Hematopoietic multipotent progenitor cell treated with erythropoietin and hydrocortisone succinate and interleukin-3 and kit ligand, for 15 days (in vitro differentiated cells): ENCODE measurements around the gene OLFML3.
"Not testable (repeated sequence)": the region's sequence is repeated elsewhere in the genome, so short reads cannot be mapped to it uniquely, and the experiment has no call there.

ENCODE experiments used
- DNase-seq: peaks from one replicate; pipeline ENCODE4 v3.0.0-alpha.2; 2015; ENCODE audit warnings: low spot score

Gene OLFML3

DNA sequence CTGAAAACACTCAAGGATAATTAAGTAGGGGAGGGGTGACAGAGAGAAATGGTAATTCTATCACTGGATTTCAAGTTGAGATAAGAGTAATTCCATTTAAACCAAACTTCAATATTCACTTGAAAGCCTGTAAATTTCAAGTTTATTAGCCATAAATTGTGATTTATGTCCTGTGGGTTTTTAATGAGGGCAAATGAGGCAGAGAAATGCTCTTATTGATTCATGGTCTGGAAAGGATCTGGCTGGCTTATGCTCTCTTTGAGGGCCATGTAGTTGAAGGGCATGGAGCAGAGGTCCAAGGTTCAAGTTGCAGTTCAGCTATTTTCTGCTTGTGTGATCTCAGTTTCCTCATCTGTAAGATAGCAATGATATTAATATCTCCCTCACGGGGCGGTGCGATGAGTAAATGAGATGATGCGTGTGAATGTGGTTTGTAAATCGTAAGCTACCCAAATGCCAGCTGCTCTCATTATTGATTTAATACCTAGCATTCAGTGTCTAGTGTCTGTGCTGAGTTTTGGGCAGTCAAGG lies 12.3 kb downstream of the OLFML3 start:
- DNase-seq, result no peak

- DNase-seq, result no peak
Measured at GRCh38 chr1:113993072-113993471, 13.8 kb downstream of the OLFML3 start.

DNA sequence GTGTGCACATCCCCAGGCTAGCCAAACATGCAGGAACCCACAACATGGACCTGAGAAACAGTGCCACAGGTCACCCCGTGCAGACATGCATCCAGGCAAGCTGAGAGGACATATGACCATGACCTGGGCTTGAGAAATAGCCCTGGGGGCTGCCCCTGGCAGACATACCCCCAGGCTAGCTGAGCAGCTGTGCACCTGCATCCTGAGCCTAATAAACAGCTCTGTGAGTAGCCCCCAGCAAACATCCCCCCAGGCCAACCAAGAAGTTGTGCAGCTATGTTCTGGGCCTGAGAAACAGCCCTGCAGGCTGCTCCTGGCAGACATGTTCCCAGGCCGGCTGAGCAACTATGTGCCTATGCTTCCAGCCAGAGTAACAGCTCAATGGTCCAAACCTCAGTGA lies 14.5 kb downstream of the OLFML3 start:
- DNase-seq, result no peak

DNA sequence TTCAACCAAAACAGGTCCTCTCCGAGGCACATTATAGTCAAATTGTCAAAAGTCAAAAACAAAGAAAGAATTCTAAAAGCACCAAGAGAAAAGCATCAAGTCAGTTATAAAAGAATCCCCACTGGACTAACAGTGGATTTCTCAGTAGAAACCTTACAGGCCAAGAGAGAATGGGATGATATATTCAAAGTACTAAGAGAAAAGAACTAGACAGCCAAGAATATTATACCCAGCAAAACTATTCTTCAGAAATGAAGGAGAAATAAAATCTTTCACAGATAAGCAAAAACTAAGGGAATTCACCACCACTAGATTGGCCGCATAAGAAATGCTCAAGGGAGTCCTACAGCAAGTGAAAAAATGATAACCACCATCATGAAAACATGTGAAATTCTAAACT lies 16.1 kb downstream of the OLFML3 start:
- DNase-seq, result no peak

GRCh38 chr1:113998361-113998760 lies 19.1 kb downstream of the OLFML3 start:
- DNase-seq, result no peak

DNA sequence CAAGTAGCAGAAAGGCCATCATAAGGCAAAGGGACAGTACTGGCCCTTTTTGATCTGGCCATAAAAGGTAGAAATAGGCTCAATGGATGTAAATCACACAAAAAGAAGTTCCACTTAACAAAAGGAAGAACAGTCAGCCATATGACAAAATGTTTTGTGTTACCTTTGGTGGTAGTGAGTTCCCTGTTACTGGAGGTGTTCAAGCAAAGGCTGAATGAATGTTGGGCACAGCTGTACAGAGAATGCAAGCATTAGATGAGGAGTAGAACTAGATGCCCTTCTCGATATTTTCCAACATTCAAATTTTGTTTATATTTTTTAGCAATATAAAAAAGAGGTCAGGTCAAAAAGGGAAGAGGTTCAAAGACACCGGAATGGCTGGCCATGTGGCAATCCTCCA lies 20.0 kb downstream of the OLFML3 start:
- no peak for DNase-seq

- no peak for DNase-seq
Measured at GRCh38 chr1:113999799-114000198, 20.5 kb downstream of the OLFML3 start.

DNA sequence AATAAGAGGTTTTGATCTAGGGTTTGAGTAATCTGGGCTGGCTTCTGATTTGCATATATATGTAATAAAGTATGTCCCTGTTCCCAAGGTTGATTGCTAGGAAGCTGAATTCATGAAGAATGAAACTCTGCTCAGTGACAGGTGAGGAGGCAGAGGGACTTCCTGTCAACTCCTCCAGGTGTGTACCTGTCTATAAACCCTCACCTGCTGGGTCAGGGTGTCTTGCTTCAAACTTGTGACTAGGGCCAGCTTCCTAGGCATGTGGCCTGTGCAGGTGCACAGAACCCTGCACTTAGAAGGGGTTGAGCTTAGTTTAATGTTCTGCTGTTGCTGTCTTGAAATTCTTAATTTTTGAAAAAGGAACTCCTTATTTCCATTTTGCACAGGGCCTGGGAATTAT lies 21.1 kb downstream of the OLFML3 start:
- no peak for DNase-seq

- DNase-seq, result no peak
Measured at GRCh38 chr1:114002492-114003239, 23.4 kb downstream of the OLFML3 start.

DNA sequence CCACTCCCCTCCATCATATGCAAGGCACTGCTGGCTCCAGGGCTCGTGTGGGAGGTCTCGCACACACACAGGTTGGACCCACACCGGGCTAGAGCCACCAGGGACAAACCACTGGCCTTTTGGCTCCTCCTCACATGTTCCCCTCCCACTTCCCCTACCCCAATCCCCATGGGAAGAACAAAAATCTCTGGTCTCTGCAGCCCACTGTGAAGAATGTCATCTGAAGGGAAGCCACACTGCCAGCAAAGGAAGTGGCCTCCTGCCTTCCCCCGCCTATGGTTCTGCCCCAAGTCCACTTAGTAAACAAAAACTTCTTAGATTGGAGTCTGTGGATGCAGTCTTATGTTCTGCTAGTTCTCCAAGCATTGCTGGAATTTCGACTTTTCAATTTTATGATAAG lies 24.2 kb downstream of the OLFML3 start:
- DNase-seq, result no peak

GRCh38 chr1:114006825-114007224 lies 27.6 kb downstream of the OLFML3 start:
- not testable (repeated sequence) for DNase-seq

DNA sequence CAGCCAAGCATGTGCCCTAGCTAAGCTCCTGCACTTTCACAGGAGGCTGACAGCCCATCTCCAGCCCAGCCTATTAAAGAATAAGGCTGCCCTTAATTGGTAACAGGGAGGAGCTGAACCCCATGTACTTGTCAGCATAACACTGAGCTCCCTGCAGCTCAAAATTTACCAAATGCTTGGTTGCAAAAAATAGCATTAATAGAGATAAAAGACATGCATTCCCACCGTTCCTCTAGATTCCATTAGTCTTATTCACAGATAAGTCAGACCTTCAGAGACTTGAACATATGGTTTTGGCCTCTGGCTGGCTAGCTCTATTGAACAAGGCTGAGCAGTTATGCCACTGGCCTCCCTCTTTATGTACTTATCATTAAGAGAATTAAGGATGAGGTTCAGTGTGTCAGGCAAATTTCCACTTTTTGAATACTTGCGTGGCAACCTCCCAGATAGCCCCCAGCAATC lies 29.2 kb downstream of the OLFML3 start:
- no peak for DNase-seq

GRCh38 chr1:114008993-114009392 lies 29.7 kb downstream of the OLFML3 start:
- no peak for DNase-seq

DNA sequence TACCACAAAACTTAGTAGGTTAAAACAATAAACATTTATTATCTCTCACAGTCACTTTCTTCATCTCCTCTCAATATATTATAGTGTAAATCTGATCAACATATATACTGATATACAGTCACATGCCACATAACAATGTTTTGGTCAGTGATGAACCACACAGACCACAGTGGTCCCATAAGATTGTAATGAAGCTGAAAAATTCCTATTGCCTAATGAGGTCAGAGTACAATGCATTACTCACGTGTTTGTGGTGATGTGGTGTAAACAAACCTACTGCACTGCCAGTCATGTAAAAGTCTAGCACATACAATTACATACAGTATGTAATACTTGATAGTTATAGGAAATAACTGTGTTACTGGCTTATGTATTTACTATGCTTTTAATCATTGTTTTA lies 30.1 kb downstream of the OLFML3 start:
- DNase-seq, result no peak

DNA sequence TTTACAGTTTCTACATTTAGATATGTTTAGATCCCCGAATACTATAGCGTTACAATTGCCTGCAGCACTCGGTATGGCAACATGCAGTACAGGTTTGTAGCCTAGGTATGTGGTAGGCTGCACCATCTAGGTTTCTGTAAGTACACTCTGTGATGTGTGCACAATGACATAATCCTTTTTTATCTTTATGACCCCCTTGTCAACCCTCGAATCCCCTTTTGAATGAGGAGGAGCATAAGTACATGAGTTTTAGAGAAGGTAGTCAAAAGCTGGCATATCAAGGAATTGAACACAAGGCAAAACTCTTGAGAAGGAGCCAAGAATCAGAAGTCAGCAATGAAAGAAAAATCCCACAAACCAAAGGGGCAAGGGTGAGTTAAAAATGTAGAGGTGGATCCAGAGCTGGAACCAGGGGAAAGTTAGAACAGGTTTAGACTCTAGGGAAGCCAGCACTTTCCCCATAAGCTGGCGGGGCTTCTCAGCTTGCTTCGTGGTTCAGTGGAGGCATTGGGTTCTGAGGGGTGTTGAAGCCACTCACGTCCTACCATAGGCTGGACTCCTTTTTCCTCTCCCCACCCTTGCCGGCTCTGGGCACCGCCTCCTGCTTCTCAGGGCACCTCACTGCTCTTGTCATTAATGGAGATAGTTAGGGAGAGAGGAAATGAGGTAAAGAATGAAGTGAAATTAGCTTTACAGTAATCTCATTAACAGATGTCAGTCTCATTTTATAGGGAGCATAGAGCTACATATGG lies 31.3 kb downstream of the OLFML3 start:
- no peak for DNase-seq

DNA sequence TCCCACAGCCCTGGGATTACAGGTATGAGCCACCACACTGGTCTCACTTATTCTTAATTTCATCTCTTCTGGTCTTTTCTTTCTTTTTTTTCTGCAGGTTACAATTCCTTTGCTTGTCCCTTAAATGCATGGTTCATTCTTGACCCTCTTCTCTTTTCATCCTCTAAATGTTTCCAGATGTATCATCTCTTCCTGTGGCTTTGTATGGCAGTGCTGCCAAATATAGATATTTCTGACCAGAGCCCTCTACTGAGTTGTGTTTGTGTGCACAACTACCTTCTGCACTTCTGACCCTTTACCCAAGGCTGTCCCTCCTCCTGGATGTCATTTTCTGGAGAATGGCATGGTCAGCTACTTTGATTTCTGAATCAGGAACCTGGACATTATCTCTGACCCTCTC lies 32.5 kb downstream of the OLFML3 start:
- DNase-seq, result no peak

- no peak for DNase-seq
Measured at GRCh38 chr1:114015075-114015474, 35.8 kb downstream of the OLFML3 start.

DNA sequence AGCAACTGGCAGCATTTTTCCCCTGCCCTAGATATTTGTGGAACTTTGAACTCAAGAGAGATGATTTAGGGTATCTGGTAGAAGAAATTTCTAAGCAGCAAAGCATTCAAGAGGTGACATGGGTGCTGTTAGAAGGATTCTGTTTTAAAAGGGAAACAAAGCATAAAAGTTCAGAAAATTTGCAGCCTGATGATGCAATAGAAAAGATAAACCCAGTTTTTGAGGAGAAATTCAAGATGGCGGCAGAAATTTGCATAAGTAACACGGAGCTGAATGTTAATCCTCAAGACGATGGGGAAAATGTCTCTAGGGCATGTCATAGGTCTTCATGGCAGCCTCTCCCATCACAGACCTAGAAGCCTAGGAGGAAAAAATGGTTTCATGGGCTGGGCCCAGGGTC lies 40.5 kb downstream of the OLFML3 start:
- not testable (repeated sequence) for DNase-seq

DNA sequence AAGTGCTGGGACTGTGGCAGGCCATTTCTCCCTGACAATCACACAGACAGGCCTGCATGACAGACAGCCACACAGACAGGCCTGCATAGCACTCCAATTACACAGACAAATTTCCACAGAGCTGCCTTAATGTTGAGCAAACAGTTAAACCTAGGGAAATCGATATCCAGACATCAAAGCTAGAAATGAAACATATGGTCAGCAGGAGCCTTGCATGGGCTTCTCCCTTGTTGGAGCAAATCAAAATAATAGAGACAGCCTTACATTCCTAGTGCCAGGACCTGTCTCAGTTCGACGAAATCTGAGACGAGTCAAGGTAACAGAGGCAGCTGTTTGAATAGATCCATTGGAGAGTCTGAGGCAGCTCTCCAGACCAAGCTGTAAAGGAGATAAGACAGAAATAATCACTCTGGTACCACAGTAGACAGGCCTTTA lies 42.4 kb downstream of the OLFML3 start:
- no peak for DNase-seq

- no peak for DNase-seq
Measured at GRCh38 chr1:114022877-114023276, 43.6 kb downstream of the OLFML3 start.

DNA sequence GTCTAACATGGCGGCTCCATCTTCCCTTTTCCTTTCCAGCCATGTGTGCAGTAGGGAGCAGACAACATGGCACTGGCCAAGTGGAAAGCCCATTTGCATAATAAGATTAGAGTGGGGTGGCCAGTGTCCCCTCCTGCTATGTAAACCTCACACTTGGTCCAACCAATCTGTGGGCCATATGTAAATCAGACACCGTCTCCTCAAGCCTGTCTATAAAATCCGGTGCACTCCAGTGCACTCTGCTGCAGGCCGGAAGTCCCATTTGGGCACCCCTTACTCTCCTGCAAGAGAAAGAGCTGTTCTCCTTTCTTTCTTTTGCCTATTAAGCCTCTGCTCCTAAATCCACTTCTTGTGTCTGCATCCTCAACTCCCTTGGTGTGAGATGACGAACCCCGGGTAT lies 44.1 kb downstream of the OLFML3 start:
- DNase-seq, result no peak

DNA sequence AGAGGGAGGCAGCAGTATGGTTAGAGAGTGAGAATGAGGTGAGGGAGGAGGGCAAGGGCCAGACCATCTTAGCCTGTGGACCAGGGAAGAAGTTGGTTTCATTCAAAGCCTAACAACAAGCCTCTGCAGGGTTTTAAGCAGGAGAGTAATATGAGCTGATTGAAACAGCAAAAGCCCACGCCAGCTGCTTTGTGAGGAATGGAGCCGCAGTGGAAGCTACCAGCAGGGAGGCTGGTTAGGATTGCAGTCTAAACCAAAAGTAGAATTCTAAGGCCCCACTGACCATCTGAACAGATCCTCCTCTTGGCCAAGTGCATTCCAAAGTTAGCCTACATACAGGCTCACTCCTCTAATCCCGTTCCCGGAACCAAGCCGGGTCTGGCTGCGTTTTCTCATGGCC lies 44.8 kb downstream of the OLFML3 start:
- no peak for DNase-seq
